H1 (cell line): ENCODE data around the gene TMEM273. TPM values are rescaled to one million over a fixed set of nuclear protein-coding genes. Genes with fewer than 3 reads are reported as not detected.

Experiments
- CHD7 ChIP-seq: fragments of 300-600 bp; sonication (generic); IDR thresholded peaks from 2 replicates; pipeline ENCODE4 v1.7.1; 2012; ENCODE audit warnings: low read length, moderate library complexity, mild to moderate bottlenecking, inconsistent platforms; ENCODE audit not compliant: insufficient replicate concordance
- polyA plus RNA-seq, 7 experiments: library from polyadenylated mRNA; depleted of rRNA in 3 of 7; stranded (reverse) in 5 of 7; unstranded in 2 of 7; fragments of >200 nt in 5 of 7; fragments of 200-250 nt in 2 of 7; gene quantifications; 1 replicate in 5 of 7; 2 replicates in 1 of 7; 4 replicates in 1 of 7; pipeline versions ENCODE4 v1.2.1 to v1.2.3, GENCODE V29; 2011 to 2013; ENCODE audit warnings: missing spikeins in 2 of 7, mixed read lengths in 2 of 7
- total RNA-seq: library from RNA; stranded (reverse); fragmentation: NEBNext Ultra II Directional; extraction: Animal tissue kit (Norgen Biotek cat#: 25700); gene quantifications from 2 replicates; pipeline ENCODE4 v1.2.1, GENCODE V29; 2021

TMEM273 gene
- total and polyA plus RNA-seq, 2 of the 8 experiments (the other 6 are each of a cell fraction or from before 2014, with no cell fraction given): not detected

- no peak for TF ChIP-seq CHD7
These were observed 58.8 kb downstream of the TMEM273 start (continued) for GRCh38 chr10:49129376-49129775.
